ENCODE data around the gene EMX2.

The EMX2 gene

GRCh38 chr10:117591043-117591442, 48.5 kb downstream of the EMX2 start:
- no peak for TF ChIP-seq CTCF (IDR thresholded peaks at IDR 0.05; ENCODE audit: low read depth, low read length)
- Histone ChIP-seq H3K36me3 (no peaks in the 10 kb centered on the region), H3K4me3 (ENCODE audit: low read depth, low read length) (no peak overlapping the region), H3K9me3 (ENCODE audit: severe bottlenecking) (no peaks in the 10 kb centered on the region), H3K27ac (no peak overlapping the region), H3K27me3 (ENCODE audit: insufficient read depth, low read depth, severe bottlenecking) (peaks cover 61% of the 10 kb centered on the region)
- DNase-seq, result no peak

- H3K9me3 ChIP-seq (ENCODE audit: severe bottlenecking), result no peaks in the 10 kb centered on the region
- TF ChIP-seq CTCF (IDR thresholded peaks at IDR 0.05; ENCODE audit: low read depth, low read length), result no peak
These were observed 52.2 kb downstream of the EMX2 start for GRCh38 chr10:117594722-117595121.

GRCh38 chr10:117596706-117597105, 54.2 kb downstream of the EMX2 start:
- Histone ChIP-seq H3K9me3 (ENCODE audit: severe bottlenecking) (no peaks in the 10 kb centered on the region), H3K27ac (no peak overlapping the region), H3K36me3 (no peaks in the 10 kb centered on the region), H3K4me3 (ENCODE audit: low read depth, low read length) (no peak overlapping the region), H3K27me3 (ENCODE audit: insufficient read depth, low read depth, severe bottlenecking) (peaks cover 53% of the 10 kb centered on the region)
- TF ChIP-seq CTCF (IDR thresholded peaks at IDR 0.05; ENCODE audit: low read depth, low read length), result no peak
- DNase-seq, result no peak

More at GRCh38 chr10:117594722-117595121, 52.2 kb downstream of the EMX2 start:
- Histone ChIP-seq H3K4me3 (ENCODE audit: low read depth, low read length) (no peak overlapping the region), H3K27ac (no peak overlapping the region), H3K36me3 (no peaks in the 10 kb centered on the region), H3K27me3 (ENCODE audit: insufficient read depth, low read depth, severe bottlenecking) (peaks cover 64% of the 10 kb centered on the region)
- no peak for DNase-seq

GRCh38 chr10:117597216-117597615, 54.7 kb downstream of the EMX2 start:
- Histone ChIP-seq H3K27me3 (ENCODE audit: insufficient read depth, low read depth, severe bottlenecking) (peaks cover 55% of the 10 kb centered on the region), H3K27ac (no peak overlapping the region), H3K9me3 (ENCODE audit: severe bottlenecking) (no peaks in the 10 kb centered on the region), H3K4me3 (ENCODE audit: low read depth, low read length) (no peak overlapping the region), H3K36me3 (no peaks in the 10 kb centered on the region)
- no peak for DNase-seq
- no peak for TF ChIP-seq CTCF (IDR thresholded peaks at IDR 0.05; ENCODE audit: low read depth, low read length)

Data from WERI-Rb-1 (cell line).